SK-N-SH (cell line): ENCODE data around the gene CCDC38. TPM values are rescaled to one million over a fixed set of nuclear protein-coding genes. Genes with fewer than 3 reads are reported as not detected.

Experiments
- CTCF ChIA-PET: fragments of 300-600, 350-600 bp; formaldehyde crosslinking; extraction: SDS; loops from one replicate; lab custom pipeline; 2021; lab: Yijun Ruan, JAX
- POLR2A ChIA-PET: fragments of 350-600 bp; sonication (Branson Sonifier 250); formaldehyde crosslinking; extraction: SDS; loops from one replicate; lab custom pipeline; 2020; ENCODE audit warnings: antibody characterized with exemption, inconsistent platforms; lab: Yijun Ruan, JAX
- DNase-seq: peaks from one replicate; pipeline ENCODE4 v3.0.0; 2012
- H2AFZ ChIP-seq: fragments of 200-600 bp; sonication (generic); 2 replicates; pipeline ENCODE4 v1.8.1; 2016; ENCODE audit warnings: antibody characterized with exemption, mild to moderate bottlenecking, low read depth
- H3F3A ChIP-seq: fragments of 200-600 bp; sonication (generic); replicated peaks from 2 replicates; pipeline ENCODE3; 2016; ENCODE audit warnings: antibody characterized with exemption, mild to moderate bottlenecking; ENCODE audit not compliant: insufficient read depth
- H3K27ac ChIP-seq, 2 experiments: fragments of 200-500 bp in 1 of 2; fragments of 200-600 bp in 1 of 2; sonication (Bioruptor generic) in 1 of 2; sonication (generic), shearing (Covaris generic) in 1 of 2; 2 replicates each; pipeline versions ENCODE4 v1.5.1 to v1.6.1; 2014 to 2016; ENCODE audit warnings: low read depth in 2 of 2, inconsistent platforms in 1 of 2, low read length in 1 of 2, mild to moderate bottlenecking in 1 of 2, mixed read lengths in 1 of 2
- H3K27me3 ChIP-seq: fragments of 200-600 bp; sonication (generic), shearing (Covaris generic); 2 replicates; pipeline ENCODE4 v1.6.1; 2016; ENCODE audit warnings: mixed run types; ENCODE audit not compliant: insufficient read depth
- H3K36me3 ChIP-seq, 2 experiments: fragments of 200-500 bp in 1 of 2; fragments of 200-600 bp in 1 of 2; sonication (Bioruptor generic) in 1 of 2; sonication (generic) in 1 of 2; replicated peaks in 1 of 2; 2 replicates each; pipeline versions ENCODE3 to v1.5.1; 2014 to 2016; ENCODE audit warnings: low read length in 1 of 2, mild to moderate bottlenecking in 1 of 2; ENCODE audit not compliant: insufficient read depth in 2 of 2, control insufficient read depth in 1 of 2
- H3K4me1 ChIP-seq, 2 experiments: fragments of 200-500 bp in 1 of 2; fragments of 200-600 bp in 1 of 2; sonication (Bioruptor generic) in 1 of 2; sonication (generic), shearing (Covaris generic) in 1 of 2; 2 replicates each; pipeline versions ENCODE4 v1.5.1 to v1.6.1; 2014 to 2016; ENCODE audit warnings: low read depth in 1 of 2, low read length in 1 of 2, mixed run types in 1 of 2; ENCODE audit not compliant: insufficient read depth in 2 of 2, control insufficient read depth in 1 of 2
- H3K4me2 ChIP-seq: fragments of 200-600 bp; sonication (generic), shearing (Covaris generic); 2 replicates; pipeline ENCODE4 v1.6.1; 2017; ENCODE audit warnings: mixed run types
- H3K4me3 ChIP-seq, 2 experiments: fragments of 200-500 bp in 1 of 2; fragments of 200-600 bp in 1 of 2; sonication (Bioruptor generic) in 1 of 2; sonication (generic), shearing (Covaris generic) in 1 of 2; 2 replicates each; pipeline versions ENCODE4 v1.5.1 to v1.8.1; 2014 to 2016; ENCODE audit warnings: low read depth in 2 of 2, inconsistent platforms in 1 of 2, low read length in 1 of 2, mild to moderate bottlenecking in 1 of 2, mixed read lengths in 1 of 2, moderate library complexity in 1 of 2
- H3K79me2 ChIP-seq: fragments of 200-600 bp; sonication (generic); 2 replicates; pipeline ENCODE4 v1.8.1; 2017; ENCODE audit warnings: mild to moderate bottlenecking; ENCODE audit not compliant: insufficient read depth
- H3K9ac ChIP-seq: fragments of 200-600 bp; sonication (generic); 2 replicates; pipeline ENCODE4 v1.6.1; 2017; ENCODE audit warnings: mixed run types
- H3K9me2 ChIP-seq: fragments of 200-600 bp; sonication (generic); 2 replicates; pipeline ENCODE4 v1.6.1; 2017; ENCODE audit warnings: mixed run types
- H3K9me3 ChIP-seq: fragments of 200-600 bp; sonication (generic); 2 replicates; pipeline ENCODE4 v1.6.1; 2017; ENCODE audit warnings: mixed run types, mild to moderate bottlenecking, moderate library complexity
- H4K20me1 ChIP-seq: fragments of 200-600 bp; sonication (generic); 2 replicates; pipeline ENCODE4 v1.6.1; 2017; ENCODE audit warnings: mild to moderate bottlenecking, mixed run types; ENCODE audit not compliant: insufficient read depth
- ELF1 ChIP-seq: IDR thresholded peaks from 2 replicates; pipeline ENCODE4 v1.4.0; 2012
- EP300 ChIP-seq, 2 experiments: IDR thresholded peaks; 2 replicates each; pipeline versions ENCODE4 v1.4.0 to v1.6.1; 2012; ENCODE audit warnings: borderline replicate concordance in 1 of 2, low read depth in 1 of 2, low read length in 1 of 2
- EZH2phosphoT487 ChIP-seq: fragments of 200-600 bp; sonication (generic); IDR thresholded peaks from 2 replicates; pipeline ENCODE4 v1.6.1; 2017; ENCODE audit warnings: low read depth, mixed run types, mild to moderate bottlenecking, antibody characterized with exemption, moderate library complexity, borderline replicate concordance
- FOXJ3 ChIP-seq: sonication (generic); formaldehyde crosslinking; IDR thresholded peaks from 2 replicates; pipeline ENCODE4 v1.5.1; 2020; ENCODE audit warnings: mild to moderate bottlenecking, missing genetic modification reagents
- FOXM1 ChIP-seq: IDR thresholded peaks from 2 replicates; pipeline ENCODE4 v1.4.0; 2012; ENCODE audit warnings: low read depth, mild to moderate bottlenecking
- GABPA ChIP-seq: IDR thresholded peaks from 2 replicates; pipeline ENCODE4 v1.4.0; 2012; ENCODE audit warnings: low read depth, mild to moderate bottlenecking
- NRF1 ChIP-seq: IDR thresholded peaks from 2 replicates; pipeline ENCODE4 v1.6.1; 2012; ENCODE audit warnings: low read depth, mild to moderate bottlenecking, low read length
- RCOR1 ChIP-seq: fragments of 150-350 bp; IDR thresholded peaks from 2 replicates; pipeline ENCODE4 v1.6.1; 2017; ENCODE audit warnings: antibody characterized with exemption, low read length
- SMC3 ChIP-seq: IDR thresholded peaks from 2 replicates; pipeline ENCODE4 v1.6.1; 2012; ENCODE audit warnings: low read depth, low read length, improper control_type of control experiment
- TCF12 ChIP-seq: IDR thresholded peaks from 2 replicates; pipeline ENCODE4 v1.4.0; 2012
- TEAD4 ChIP-seq: IDR thresholded peaks from 2 replicates; pipeline ENCODE4 v1.4.0; 2012; ENCODE audit warnings: mild to moderate bottlenecking, borderline replicate concordance; ENCODE audit not compliant: insufficient read depth
- WGBS: methylation state at CpG from one replicate; pipeline ENCODE4 v1.1.6; 2017; ENCODE audit warnings: low lambda C conversion rate; 5-methylcytosine and 5-hydroxymethylcytosine counted together
- polyA plus RNA-seq, 3 experiments: library from polyadenylated mRNA; depleted of rRNA; stranded (reverse); fragments of >200 nt; gene quantifications; 2 replicates each; pipeline ENCODE4 v1.2.3, GENCODE V29; 2012
- TF ChIP-seq, protein P1 (sequence below): IDR thresholded peaks from 2 replicates; pipeline ENCODE4 v1.4.0; 2012; ENCODE audit warnings: low read depth, borderline replicate concordance
- TF ChIP-seq, protein P2 (sequence below): IDR thresholded peaks from 2 replicates; pipeline ENCODE4; 2012
- TF ChIP-seq, protein P3 (sequence below): IDR thresholded peaks from 2 replicates; pipeline ENCODE4 v1.6.1; 2012; ENCODE audit warnings: mild to moderate bottlenecking, low read depth, low read length, moderate library complexity
- TF ChIP-seq, protein P4 (sequence below): fragments of 150-350 bp; IDR thresholded peaks from 2 replicates; pipeline ENCODE4 v1.6.1; 2016; ENCODE audit warnings: mild to moderate bottlenecking, low read depth, low read length
- TF ChIP-seq, protein P5 (sequence below): fragments of 200-600 bp; sonication (generic); IDR thresholded peaks from 2 replicates; pipeline ENCODE4 v1.6.1; 2017; ENCODE audit warnings: antibody characterized with exemption, mild to moderate bottlenecking, moderate library complexity
- TF ChIP-seq, protein P6 (sequence below): fragments of 150-350 bp; IDR thresholded peaks from 2 replicates; pipeline ENCODE4 v1.6.1; 2017; ENCODE audit warnings: antibody characterized with exemption, low read length, low read depth, borderline replicate concordance

Gene CCDC38
- polyA plus RNA-seq, 1 of the 3 experiments (the other 2 are of a cell fraction): not detected

DNA sequence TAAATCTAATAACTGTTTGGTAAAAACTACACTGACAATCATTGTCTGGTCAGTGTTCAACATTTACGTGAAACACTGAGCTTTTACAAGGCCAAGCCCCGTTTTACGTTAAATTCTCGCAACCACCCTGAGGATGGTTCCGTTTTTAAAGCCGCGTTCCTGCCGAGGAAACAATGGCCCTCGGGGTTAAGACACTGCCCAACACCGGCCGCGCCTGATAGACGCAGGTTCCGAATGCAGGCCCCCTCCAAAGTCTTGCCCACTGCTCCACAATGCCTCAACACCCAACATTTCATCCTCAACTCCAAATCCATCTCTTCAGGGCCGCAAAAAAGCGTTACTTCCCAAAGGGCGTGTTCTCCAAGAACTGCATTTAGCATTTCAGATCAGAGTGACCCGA lies 84.6 kb downstream of the CCDC38 start:
- POLR2A ChIA-PET: no interaction called here
- Histone ChIP-seq H3K4me2 (peak overlapping the region; percentile 89), H3K9me3 (no peaks in the 10 kb centered on the region; the same call in 1 of the 2 replicates), H3K27ac (no peak overlapping the region), H3K4me1 (peaks cover 0 to 7% of the 10 kb centered on the region in 2 experiments; a peak in 2 of 4 replicates), H2AFZ (peak overlapping the region; percentile 99; the same call in 1 of the 2 replicates), H3K9me2 (no peaks in the 10 kb centered on the region), H3K79me2 (peaks cover 40% of the 10 kb centered on the region), H3F3A (no peaks in the 10 kb centered on the region), H3K4me3 (peak overlapping the region in 1 of 2 experiments; percentile 86; a peak in 3 of 4 replicates), H3K9ac (no peak overlapping the region), H4K20me1 (0 out of 2 replicates have a peak, but pooled peaks cover 9% of the 10 kb centered on the region), H3K27me3 (no peaks in the 10 kb centered on the region), H3K36me3 (peaks cover 13 to 22% of the 10 kb centered on the region in 2 experiments)
- TF ChIP-seq TEAD4 (no peak), FOXJ3 (CRISPR knock-in tag) (no peak), EZH2phosphoT487 (no peak), FOXM1 (no peak), TCF12 (no peak), NRF1 (no peak), SMC3 (no peak), EP300 (IDR thresholded peaks at IDR 0.05; ENCODE audit: borderline replicate concordance in 1 of 2, low read depth in 1 of 2, low read length in 1 of 2) (no peak), RCOR1 (no peak), GABPA (no peak), ELF1 (no peak)
- TF ChIP-seq, protein P1, sequence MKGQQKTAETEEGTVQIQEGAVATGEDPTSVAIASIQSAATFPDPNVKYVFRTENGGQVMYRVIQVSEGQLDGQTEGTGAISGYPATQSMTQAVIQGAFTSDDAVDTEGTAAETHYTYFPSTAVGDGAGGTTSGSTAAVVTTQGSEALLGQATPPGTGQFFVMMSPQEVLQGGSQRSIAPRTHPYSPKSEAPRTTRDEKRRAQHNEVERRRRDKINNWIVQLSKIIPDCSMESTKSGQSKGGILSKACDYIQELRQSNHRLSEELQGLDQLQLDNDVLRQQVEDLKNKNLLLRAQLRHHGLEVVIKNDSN: no peak
- TF ChIP-seq, protein P2, sequence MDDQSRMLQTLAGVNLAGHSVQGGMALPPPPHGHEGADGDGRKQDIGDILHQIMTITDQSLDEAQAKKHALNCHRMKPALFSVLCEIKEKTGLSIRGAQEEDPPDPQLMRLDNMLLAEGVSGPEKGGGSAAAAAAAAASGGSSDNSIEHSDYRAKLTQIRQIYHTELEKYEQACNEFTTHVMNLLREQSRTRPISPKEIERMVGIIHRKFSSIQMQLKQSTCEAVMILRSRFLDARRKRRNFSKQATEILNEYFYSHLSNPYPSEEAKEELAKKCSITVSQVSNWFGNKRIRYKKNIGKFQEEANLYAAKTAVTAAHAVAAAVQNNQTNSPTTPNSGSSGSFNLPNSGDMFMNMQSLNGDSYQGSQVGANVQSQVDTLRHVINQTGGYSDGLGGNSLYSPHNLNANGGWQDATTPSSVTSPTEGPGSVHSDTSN: no peak
- TF ChIP-seq, protein P3, sequence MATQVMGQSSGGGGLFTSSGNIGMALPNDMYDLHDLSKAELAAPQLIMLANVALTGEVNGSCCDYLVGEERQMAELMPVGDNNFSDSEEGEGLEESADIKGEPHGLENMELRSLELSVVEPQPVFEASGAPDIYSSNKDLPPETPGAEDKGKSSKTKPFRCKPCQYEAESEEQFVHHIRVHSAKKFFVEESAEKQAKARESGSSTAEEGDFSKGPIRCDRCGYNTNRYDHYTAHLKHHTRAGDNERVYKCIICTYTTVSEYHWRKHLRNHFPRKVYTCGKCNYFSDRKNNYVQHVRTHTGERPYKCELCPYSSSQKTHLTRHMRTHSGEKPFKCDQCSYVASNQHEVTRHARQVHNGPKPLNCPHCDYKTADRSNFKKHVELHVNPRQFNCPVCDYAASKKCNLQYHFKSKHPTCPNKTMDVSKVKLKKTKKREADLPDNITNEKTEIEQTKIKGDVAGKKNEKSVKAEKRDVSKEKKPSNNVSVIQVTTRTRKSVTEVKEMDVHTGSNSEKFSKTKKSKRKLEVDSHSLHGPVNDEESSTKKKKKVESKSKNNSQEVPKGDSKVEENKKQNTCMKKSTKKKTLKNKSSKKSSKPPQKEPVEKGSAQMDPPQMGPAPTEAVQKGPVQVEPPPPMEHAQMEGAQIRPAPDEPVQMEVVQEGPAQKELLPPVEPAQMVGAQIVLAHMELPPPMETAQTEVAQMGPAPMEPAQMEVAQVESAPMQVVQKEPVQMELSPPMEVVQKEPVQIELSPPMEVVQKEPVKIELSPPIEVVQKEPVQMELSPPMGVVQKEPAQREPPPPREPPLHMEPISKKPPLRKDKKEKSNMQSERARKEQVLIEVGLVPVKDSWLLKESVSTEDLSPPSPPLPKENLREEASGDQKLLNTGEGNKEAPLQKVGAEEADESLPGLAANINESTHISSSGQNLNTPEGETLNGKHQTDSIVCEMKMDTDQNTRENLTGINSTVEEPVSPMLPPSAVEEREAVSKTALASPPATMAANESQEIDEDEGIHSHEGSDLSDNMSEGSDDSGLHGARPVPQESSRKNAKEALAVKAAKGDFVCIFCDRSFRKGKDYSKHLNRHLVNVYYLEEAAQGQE: no peak
- TF ChIP-seq, protein P4, sequence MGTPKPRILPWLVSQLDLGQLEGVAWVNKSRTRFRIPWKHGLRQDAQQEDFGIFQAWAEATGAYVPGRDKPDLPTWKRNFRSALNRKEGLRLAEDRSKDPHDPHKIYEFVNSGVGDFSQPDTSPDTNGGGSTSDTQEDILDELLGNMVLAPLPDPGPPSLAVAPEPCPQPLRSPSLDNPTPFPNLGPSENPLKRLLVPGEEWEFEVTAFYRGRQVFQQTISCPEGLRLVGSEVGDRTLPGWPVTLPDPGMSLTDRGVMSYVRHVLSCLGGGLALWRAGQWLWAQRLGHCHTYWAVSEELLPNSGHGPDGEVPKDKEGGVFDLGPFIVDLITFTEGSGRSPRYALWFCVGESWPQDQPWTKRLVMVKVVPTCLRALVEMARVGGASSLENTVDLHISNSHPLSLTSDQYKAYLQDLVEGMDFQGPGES: no peak
- TF ChIP-seq, protein P5, sequence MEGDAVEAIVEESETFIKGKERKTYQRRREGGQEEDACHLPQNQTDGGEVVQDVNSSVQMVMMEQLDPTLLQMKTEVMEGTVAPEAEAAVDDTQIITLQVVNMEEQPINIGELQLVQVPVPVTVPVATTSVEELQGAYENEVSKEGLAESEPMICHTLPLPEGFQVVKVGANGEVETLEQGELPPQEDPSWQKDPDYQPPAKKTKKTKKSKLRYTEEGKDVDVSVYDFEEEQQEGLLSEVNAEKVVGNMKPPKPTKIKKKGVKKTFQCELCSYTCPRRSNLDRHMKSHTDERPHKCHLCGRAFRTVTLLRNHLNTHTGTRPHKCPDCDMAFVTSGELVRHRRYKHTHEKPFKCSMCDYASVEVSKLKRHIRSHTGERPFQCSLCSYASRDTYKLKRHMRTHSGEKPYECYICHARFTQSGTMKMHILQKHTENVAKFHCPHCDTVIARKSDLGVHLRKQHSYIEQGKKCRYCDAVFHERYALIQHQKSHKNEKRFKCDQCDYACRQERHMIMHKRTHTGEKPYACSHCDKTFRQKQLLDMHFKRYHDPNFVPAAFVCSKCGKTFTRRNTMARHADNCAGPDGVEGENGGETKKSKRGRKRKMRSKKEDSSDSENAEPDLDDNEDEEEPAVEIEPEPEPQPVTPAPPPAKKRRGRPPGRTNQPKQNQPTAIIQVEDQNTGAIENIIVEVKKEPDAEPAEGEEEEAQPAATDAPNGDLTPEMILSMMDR: no peak
- TF ChIP-seq, protein P6, sequence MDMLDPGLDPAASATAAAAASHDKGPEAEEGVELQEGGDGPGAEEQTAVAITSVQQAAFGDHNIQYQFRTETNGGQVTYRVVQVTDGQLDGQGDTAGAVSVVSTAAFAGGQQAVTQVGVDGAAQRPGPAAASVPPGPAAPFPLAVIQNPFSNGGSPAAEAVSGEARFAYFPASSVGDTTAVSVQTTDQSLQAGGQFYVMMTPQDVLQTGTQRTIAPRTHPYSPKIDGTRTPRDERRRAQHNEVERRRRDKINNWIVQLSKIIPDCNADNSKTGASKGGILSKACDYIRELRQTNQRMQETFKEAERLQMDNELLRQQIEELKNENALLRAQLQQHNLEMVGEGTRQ: no peak
- no peak for DNase-seq
- WGBS: 85% methylated on average over 18 of the region's 18 CpGs
- CTCF ChIA-PET: interaction anchor here (0.9 to 1.7 kb wide), 2 partner anchors 9 to 13 kb away, joined by 3 to 8 read pairs; no protein-coding TSS in a partner anchor
